D721Med (cell line): ENCODE results near the gene GDF2.

Experiments
- DNase-seq: peaks from one replicate; pipeline ENCODE4 v3.0.0; 2011; ENCODE audit warnings: low spot score; ENCODE audit not compliant: insufficient read length
- FAIRE-seq: peaks from 2 replicates; lab custom pipeline; 2011; peaks lifted over from hg19 to GRCh38; lab: Jason Lieb, UNC
- TF ChIP-seq, protein P1 (sequence below): IDR thresholded peaks from 2 replicates; pipeline ENCODE4 v1.5.1; 2012; ENCODE audit warnings: mild to moderate bottlenecking, control low read depth; ENCODE audit not compliant: insufficient read depth; ENCODE audit errors: missing control alignments

The GDF2 gene

DNA sequence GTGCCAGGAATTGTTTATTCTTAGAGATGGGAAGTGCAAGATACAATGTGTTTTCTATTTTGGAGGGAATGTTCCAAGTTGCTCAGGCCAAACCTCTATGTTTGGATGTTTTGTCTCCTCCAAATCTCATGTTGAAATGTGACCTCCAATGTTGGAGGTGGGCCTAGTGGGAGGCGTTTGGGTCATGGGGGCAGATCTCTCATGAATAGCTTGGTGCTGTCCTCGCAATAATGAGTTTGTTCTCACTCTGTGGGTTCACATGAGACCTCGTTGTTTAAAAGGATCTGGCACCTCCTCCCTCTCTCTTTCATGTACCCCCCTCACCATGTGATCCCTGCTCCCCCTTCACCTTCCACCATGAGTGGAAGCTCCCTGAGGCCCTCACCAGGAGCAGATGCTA lies 30.6 kb upstream of the GDF2 start:
- TF ChIP-seq, protein P1, sequence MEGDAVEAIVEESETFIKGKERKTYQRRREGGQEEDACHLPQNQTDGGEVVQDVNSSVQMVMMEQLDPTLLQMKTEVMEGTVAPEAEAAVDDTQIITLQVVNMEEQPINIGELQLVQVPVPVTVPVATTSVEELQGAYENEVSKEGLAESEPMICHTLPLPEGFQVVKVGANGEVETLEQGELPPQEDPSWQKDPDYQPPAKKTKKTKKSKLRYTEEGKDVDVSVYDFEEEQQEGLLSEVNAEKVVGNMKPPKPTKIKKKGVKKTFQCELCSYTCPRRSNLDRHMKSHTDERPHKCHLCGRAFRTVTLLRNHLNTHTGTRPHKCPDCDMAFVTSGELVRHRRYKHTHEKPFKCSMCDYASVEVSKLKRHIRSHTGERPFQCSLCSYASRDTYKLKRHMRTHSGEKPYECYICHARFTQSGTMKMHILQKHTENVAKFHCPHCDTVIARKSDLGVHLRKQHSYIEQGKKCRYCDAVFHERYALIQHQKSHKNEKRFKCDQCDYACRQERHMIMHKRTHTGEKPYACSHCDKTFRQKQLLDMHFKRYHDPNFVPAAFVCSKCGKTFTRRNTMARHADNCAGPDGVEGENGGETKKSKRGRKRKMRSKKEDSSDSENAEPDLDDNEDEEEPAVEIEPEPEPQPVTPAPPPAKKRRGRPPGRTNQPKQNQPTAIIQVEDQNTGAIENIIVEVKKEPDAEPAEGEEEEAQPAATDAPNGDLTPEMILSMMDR, result no peak
- no peak for DNase-seq
- no peak for FAIRE-seq

DNA sequence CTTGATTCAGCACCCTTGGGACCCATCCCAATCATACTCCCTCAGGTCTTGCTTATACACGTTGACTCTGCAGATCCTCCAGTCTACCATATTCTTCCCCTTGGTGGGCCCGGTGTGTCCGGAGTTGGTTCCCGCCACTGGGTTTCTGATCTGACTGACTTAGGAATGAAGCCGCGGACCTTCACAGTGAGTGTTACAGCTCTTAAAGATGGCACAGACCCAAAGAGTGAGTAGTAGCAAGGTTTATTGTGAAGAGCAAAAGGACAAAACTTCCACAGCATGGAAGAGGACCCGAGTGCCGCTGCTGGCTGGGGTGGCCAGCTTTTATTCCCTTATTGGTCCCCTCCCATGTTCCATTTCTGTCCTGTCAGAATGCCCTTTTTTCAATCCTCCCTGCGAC lies 28.2 kb upstream of the GDF2 start:
- DNase-seq (no peak), FAIRE-seq (no peak)
- TF ChIP-seq, protein P1, result no peak

- no peak for FAIRE-seq
- no peak for DNase-seq
- TF ChIP-seq, protein P1, result no peak
Measured at GRCh38 chr10:47294501-47294900, 27.8 kb upstream of the GDF2 start.

DNA sequence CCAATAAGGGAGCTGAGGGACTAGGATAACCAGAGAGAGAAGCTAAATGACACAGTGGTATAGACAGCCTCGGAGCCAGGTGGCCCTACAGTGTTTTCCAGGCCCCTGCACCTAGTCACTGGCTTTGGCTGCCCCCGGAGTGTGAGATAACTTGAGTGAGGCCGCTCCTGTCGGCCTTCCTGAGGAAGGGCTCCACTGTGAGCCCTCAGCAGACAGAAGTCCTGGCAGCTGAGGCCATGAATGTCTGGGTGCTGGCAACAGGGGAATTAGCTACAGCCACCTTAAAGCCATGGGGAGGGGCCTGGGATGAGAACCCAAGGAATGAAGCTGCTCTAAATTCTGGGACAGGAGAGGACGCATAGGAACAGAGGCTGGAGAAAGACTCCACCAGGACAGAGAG lies 26.8 kb upstream of the GDF2 start:
- FAIRE-seq (no peak), DNase-seq (no peak)
- TF ChIP-seq, protein P1, result no peak

DNA sequence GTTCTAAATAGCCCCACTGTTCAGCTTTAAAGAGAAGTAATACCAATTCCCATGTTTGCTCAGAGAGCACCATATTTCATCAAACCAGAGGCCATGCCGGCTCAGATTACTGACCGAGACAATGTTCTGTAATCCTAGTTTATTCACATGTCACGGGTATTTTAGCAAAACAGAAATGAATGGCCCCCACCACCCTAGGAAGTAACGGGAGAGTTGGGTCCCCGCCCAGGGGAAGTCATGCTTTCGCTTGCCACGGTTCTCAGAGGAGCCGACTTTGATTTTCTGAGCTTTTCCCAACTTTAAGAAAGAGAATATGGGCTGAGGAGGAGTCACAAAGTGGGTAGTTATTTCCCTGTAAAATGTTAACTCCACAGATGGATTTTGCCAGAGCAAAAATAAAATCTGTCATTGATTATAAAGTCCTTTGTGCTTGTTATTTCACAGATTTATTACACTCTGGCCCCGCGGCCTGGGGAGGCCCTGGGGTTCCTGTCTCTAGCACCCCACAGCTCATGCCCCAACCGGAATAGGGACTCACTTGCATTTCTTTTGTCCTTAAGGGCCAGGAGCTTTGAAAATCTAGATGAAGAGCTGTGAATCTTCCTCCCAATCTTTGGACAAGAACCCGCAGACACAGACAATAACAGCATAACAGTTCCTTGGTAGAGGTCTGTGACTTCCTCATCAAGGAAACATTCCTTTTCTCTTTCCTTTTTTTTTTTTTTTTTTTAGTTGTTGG lies 25.9 kb upstream of the GDF2 start:
- no peak for FAIRE-seq
- DNase-seq, result no peak
- TF ChIP-seq, protein P1, result no peak

- FAIRE-seq, result no peak
- TF ChIP-seq, protein P1, result no peak
- no peak for DNase-seq
Measured at GRCh38 chr10:47296941-47297340, 25.3 kb upstream of the GDF2 start.

DNA sequence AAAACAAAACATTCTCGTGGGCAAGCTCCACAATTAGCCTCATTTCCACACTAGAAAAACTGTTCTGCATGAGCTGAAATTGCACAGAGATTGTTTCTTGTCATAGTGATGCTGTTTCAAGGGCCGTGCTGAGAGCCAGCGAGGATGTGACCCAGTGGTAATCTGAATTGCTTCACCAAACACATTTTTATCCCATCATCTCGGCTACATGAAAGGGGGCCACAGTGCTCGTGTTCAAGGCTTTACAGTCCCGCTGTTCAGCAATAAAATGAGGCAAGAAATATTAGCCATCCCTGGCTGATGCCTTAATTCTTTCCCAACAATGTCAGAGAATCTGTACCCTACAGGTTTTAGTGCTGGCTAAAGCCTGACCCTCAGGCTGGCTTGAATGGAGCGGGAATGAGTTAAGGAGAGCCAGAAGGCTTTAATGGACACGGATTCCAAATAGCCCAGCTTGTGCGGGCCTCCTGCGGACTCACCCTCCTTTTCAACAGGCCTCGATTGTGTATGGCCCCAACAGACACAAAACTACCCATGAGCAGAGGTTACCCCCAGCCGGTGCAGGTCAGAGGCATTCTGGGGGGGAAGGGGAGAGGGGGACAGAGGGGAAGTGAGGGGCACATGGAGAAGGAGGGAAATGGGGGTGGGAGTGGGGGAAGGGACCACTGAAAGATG lies 24.3 kb upstream of the GDF2 start:
- TF ChIP-seq, protein P1, result no peak
- DNase-seq (no peak), FAIRE-seq (no peak)
